PC-3 (cell line): ENCODE measurements around the gene EPS8. TPM values are rescaled to one million over a fixed set of nuclear protein-coding genes. Genes with fewer than 3 reads are reported as not detected.

Experiments used
- ATAC-seq: fragments of 200-7000 bp; cut with Tn5 transposase; 2 replicates; pipeline ENCODE4 v1.9.1; 2020; ENCODE audit warnings: mild to moderate bottlenecking, moderate library complexity
- BruUV-seq: library from RNA; stranded (reverse); fragments of 400-500 nt; replicated peaks from 2 replicates; lab custom pipeline; 2021; lab: Mats Ljungman, UMichigan
- CTCF ChIA-PET: fragments of 300-600 bp; sonication (Branson Sonifier 250); formaldehyde crosslinking; loops from one replicate; lab custom pipeline; 2022; ENCODE audit warnings: antibody characterized with exemption; lab: Charles Lee
- POLR2A ChIA-PET: fragments of 300-600 bp; sonication (Branson Sonifier 250); formaldehyde crosslinking; loops from one replicate; lab custom pipeline; 2022; ENCODE audit warnings: antibody characterized with exemption; ENCODE audit not compliant: unreplicated experiment; lab: Charles Lee
- DNase-seq: peaks from one replicate; pipeline ENCODE4 v3.0.0-alpha.2; 2015
- H2AFZ ChIP-seq: fragments of 300-600 bp; sonication (generic); 2 replicates; pipeline ENCODE4 v1.6.0; 2016; ENCODE audit warnings: antibody characterized with exemption, low read length
- H3F3A ChIP-seq: fragments of 300-600 bp; sonication (generic); one replicate; pipeline ENCODE4 v1.6.0; 2017; ENCODE audit warnings: antibody characterized with exemption, low read length, control low read depth, mild to moderate bottlenecking; ENCODE audit not compliant: unreplicated experiment
- H3K27ac ChIP-seq: fragments of 300-600 bp; sonication (generic); 2 replicates; pipeline ENCODE4 v1.5.1; 2016; ENCODE audit warnings: mild to moderate bottlenecking, low read length
- H3K27me3 ChIP-seq: fragments of 300-600 bp; sonication (generic); 2 replicates; pipeline ENCODE4 v1.6.1; 2016; ENCODE audit warnings: low read length, mixed read lengths
- H3K36me3 ChIP-seq: fragments of 300-600 bp; sonication (generic); 2 replicates; pipeline ENCODE4 v1.6.1; 2016; ENCODE audit warnings: low read depth, mixed run types, low read length, mixed read lengths
- H3K4me1 ChIP-seq: fragments of 300-600 bp; sonication (generic); 2 replicates; pipeline ENCODE4 v1.5.1; 2016; ENCODE audit warnings: low read length; ENCODE audit not compliant: insufficient read depth
- H3K4me2 ChIP-seq: fragments of 300-600 bp; sonication (generic); 2 replicates; pipeline ENCODE4 v1.6.0; 2016; ENCODE audit warnings: low read length
- H3K4me3 ChIP-seq: fragments of 300-600 bp; sonication (generic); 2 replicates; pipeline ENCODE4 v1.5.1; 2016; ENCODE audit warnings: mild to moderate bottlenecking, low read length, mixed read lengths
- H3K79me2 ChIP-seq: fragments of 300-600 bp; sonication (generic); 2 replicates; pipeline ENCODE4 v1.6.1; 2017; ENCODE audit warnings: low read length, mixed read lengths
- H3K9ac ChIP-seq: fragments of 300-600 bp; sonication (generic); 2 replicates; pipeline ENCODE4 v1.6.0; 2016; ENCODE audit warnings: mild to moderate bottlenecking, low read length
- H3K9me2 ChIP-seq: fragments of 300-600 bp; sonication (generic); replicated peaks from 2 replicates; pipeline ENCODE4 v1.6.1; 2016; ENCODE audit warnings: mixed run types, low read length, mixed read lengths
- H3K9me3 ChIP-seq: fragments of 300-600 bp; sonication (generic); 2 replicates; pipeline ENCODE4 v1.6.1; 2016; ENCODE audit warnings: low read length, mixed read lengths
- H4K20me1 ChIP-seq: fragments of 300-600 bp; sonication (generic); 2 replicates; pipeline ENCODE4 v1.6.1; 2016; ENCODE audit warnings: low read length, mixed read lengths
- CTCF ChIP-seq: fragments of 300-600 bp; sonication (generic); conservative IDR thresholded peaks from 2 replicates; pipeline ENCODE4 v1.5.1; 2017; ENCODE audit warnings: antibody characterized with exemption, low read depth, mild to moderate bottlenecking, low read length
- EZH2 ChIP-seq: fragments of 300-600 bp; sonication (generic); IDR thresholded peaks from one replicate; pipeline ENCODE4 v1.6.1; 2017; ENCODE audit warnings: antibody characterized with exemption, mild to moderate bottlenecking, low read length; ENCODE audit not compliant: unreplicated experiment
- EZH2phosphoT487 ChIP-seq: fragments of 300-600 bp; sonication (generic); IDR thresholded peaks from 2 replicates; pipeline ENCODE4 v1.6.1; 2018; ENCODE audit warnings: mild to moderate bottlenecking, antibody characterized with exemption, low read length, borderline replicate concordance
- intact Hi-C: fragments of 100-400 bp; cut with micrococcal nuclease; formaldehyde crosslinking; loops from 2 replicates; pipeline ENCODE4 v1.9.0; 2023
- total RNA-seq: library from RNA; depleted of rRNA; stranded (reverse); fragments of >200 nt; gene quantifications from 2 replicates; pipeline ENCODE4 v1.2.3, GENCODE V29; 2014

The EPS8 gene
- total RNA-seq, 1 experiment from 2014 or later, result 47.4 TPM

GRCh38 chr12:15757553-15758255 lies 31.5 kb downstream of the EPS8 start:
- intact Hi-C loops, result no loop called here
- Histone ChIP-seq H3K4me3 (no peak overlapping the region), H3K36me3 (no peaks in the 10 kb centered on the region; the same call in 1 of the 2 replicates), H2AFZ (no peak overlapping the region), H3K9me3 (no peaks in the 10 kb centered on the region), H3K9ac (no peak overlapping the region), H3K4me2 (peak overlapping the region; percentile 43), H3K79me2 (peaks cover 95% of the 10 kb centered on the region), H3K9me2 (no peaks in the 10 kb centered on the region), H3K27me3 (no peaks in the 10 kb centered on the region), H4K20me1 (no peaks in the 10 kb centered on the region), H3F3A (no peaks in the 10 kb centered on the region), H3K4me1 (peaks cover 22% of the 10 kb centered on the region), H3K27ac (peak overlapping the region; percentile 73)
- ATAC-seq (peak; percentile 98), DNase-seq (peak; percentile 85)
- ChIA-PET POLR2A (no interaction called here), CTCF (no interaction called here)
- BruUV-seq, result no TSS peak
- no peak for TF ChIP-seq EZH2
- no peak for TF ChIP-seq CTCF
- no peak for TF ChIP-seq EZH2phosphoT487

- H3K4me3 ChIP-seq, result no peak overlapping the region
- H3K36me3 ChIP-seq, result no peaks in the 10 kb centered on the region; the same call in 1 of the 2 replicates
- DNase-seq (peak; percentile 29), ATAC-seq (no peak)
- H3K9me3 ChIP-seq, result no peaks in the 10 kb centered on the region
- no peaks in the 10 kb centered on the region for H3K27me3 ChIP-seq
- H2AFZ ChIP-seq, result no peak overlapping the region
- CTCF ChIA-PET, result no interaction called here
- no peak overlapping the region for H3K9ac ChIP-seq
- BruUV-seq, result no TSS peak
- no peaks in the 10 kb centered on the region for H4K20me1 ChIP-seq
- peaks cover 90% of the 10 kb centered on the region for H3K79me2 ChIP-seq
- no peaks in the 10 kb centered on the region for H3K9me2 ChIP-seq
- 0 out of 2 replicates have a peak overlapping the region, but pooled peaks have one; percentile 11 for H3K4me2 ChIP-seq
- TF ChIP-seq CTCF, result no peak
- TF ChIP-seq EZH2phosphoT487, result no peak
- TF ChIP-seq EZH2, result no peak
- intact Hi-C loops, result no loop called here
- H3F3A ChIP-seq, result no peaks in the 10 kb centered on the region
- H3K27ac ChIP-seq, result peak overlapping the region; percentile 73
- peaks cover 22% of the 10 kb centered on the region for H3K4me1 ChIP-seq
- POLR2A ChIA-PET, result no interaction called here
Observed at GRCh38 chr12:15756822-15757221, 32.4 kb downstream of the EPS8 start.

- Histone ChIP-seq H2AFZ (no peak overlapping the region), H3K27ac (no peak overlapping the region), H3K36me3 (no peaks in the 10 kb centered on the region), H3K27me3 (no peaks in the 10 kb centered on the region), H3K79me2 (peaks cover 82% of the 10 kb centered on the region), H3F3A (no peaks in the 10 kb centered on the region), H3K4me1 (peaks cover 22% of the 10 kb centered on the region), H3K4me2 (no peak overlapping the region), H3K9me3 (no peaks in the 10 kb centered on the region), H4K20me1 (no peaks in the 10 kb centered on the region), H3K9me2 (no peaks in the 10 kb centered on the region), H3K9ac (no peak overlapping the region), H3K4me3 (no peak overlapping the region)
- no peak for ATAC-seq
- no peak for DNase-seq
- TF ChIP-seq CTCF (no peak), EZH2phosphoT487 (no peak), EZH2 (no peak)
- CTCF ChIA-PET, result interaction anchor here (0.6 kb wide), 1 partner anchor 104 kb away, joined by 4 read pairs; no protein-coding TSS in a partner anchor
- intact Hi-C loops, result no loop called here
- no TSS peak for BruUV-seq
- POLR2A ChIA-PET, result no interaction called here
Observed at GRCh38 chr12:15754233-15754632, 35.0 kb downstream of the EPS8 start.
